K562 (cell line): ENCODE results near the gene FTL. TPM values are rescaled to one million over a fixed set of nuclear protein-coding genes. Genes with fewer than 3 reads are reported as not detected.
A peak's percentile ranks its signal among the peaks of the same experiment; 100 is the strongest.

ENCODE experiments used
- ATF1 ChIP-seq, 2 experiments: fragments of 450-650 bp in 1 of 2; IDR thresholded peaks; 2 replicates each; pipeline ENCODE4 v1.6.1; 2016; ENCODE audit warnings: missing compliant biosample characterization in 1 of 2, missing genetic modification characterization in 1 of 2
- BRD4 ChIP-seq: fragments of 200-600 bp; sonication (generic); IDR thresholded peaks from 2 replicates; pipeline ENCODE4 v1.6.1; 2017; ENCODE audit warnings: inconsistent platforms
- BRF1 ChIP-seq: IDR thresholded peaks from 3 replicates; pipeline ENCODE4 v1.6.1; 2011; ENCODE audit warnings: borderline replicate concordance, mild to moderate bottlenecking; ENCODE audit not compliant: insufficient read length; ENCODE audit errors: extremely low read depth
- CBFA2T2 ChIP-seq: fragments of 450-650 bp; conservative IDR thresholded peaks from 2 replicates; pipeline ENCODE4 v1.6.1; 2017; ENCODE audit warnings: mild to moderate bottlenecking
- CBFB ChIP-seq: sonication (generic); formaldehyde crosslinking; IDR thresholded peaks from 2 replicates; pipeline ENCODE4 v1.4.0; 2020; ENCODE audit warnings: mild to moderate bottlenecking, missing genetic modification reagents
- GTF2A2 ChIP-seq: IDR thresholded peaks from 2 replicates; pipeline ENCODE4 v1.6.1; 2016; ENCODE audit warnings: mild to moderate bottlenecking, missing genetic modification characterization, missing compliant biosample characterization
- HDAC1 ChIP-seq, 2 experiments: fragments of 450-650 bp; IDR thresholded peaks; 2 replicates each; pipeline ENCODE4 v1.6.1; 2016 to 2017; ENCODE audit warnings: inconsistent platforms in 1 of 2, mild to moderate bottlenecking in 1 of 2, moderate library complexity in 1 of 2
- KAT7 ChIP-seq: sonication (generic); formaldehyde crosslinking; IDR thresholded peaks from 2 replicates; pipeline ENCODE4 v1.8.0; 2022; ENCODE audit warnings: missing genetic modification reagents, mild to moderate bottlenecking, borderline replicate concordance
- POLR3G ChIP-seq: IDR thresholded peaks from 2 replicates; pipeline ENCODE4 v1.6.1; 2011; ENCODE audit not compliant: insufficient read length, insufficient replicate concordance; ENCODE audit errors: extremely low read depth
- PURB ChIP-seq: sonication (generic); formaldehyde crosslinking; IDR thresholded peaks from 2 replicates; pipeline ENCODE4 v1.9.0; 2021; ENCODE audit warnings: low read depth, mild to moderate bottlenecking, missing genetic modification reagents
- TSHZ1 ChIP-seq: fragments of 250-450 bp; sonication (Bioruptor Pico); IDR thresholded peaks from 2 replicates; pipeline ENCODE4 v1.4.0; 2020; ENCODE audit warnings: mild to moderate bottlenecking, moderate library complexity
- ZBTB2 ChIP-seq: fragments of 450-650 bp; IDR thresholded peaks from 2 replicates; pipeline ENCODE4 v1.6.1; 2016; ENCODE audit warnings: antibody characterized with exemption
- ZNF232 ChIP-seq: sonication (generic); formaldehyde crosslinking; IDR thresholded peaks from 2 replicates; pipeline ENCODE4 v1.8.0; 2022; ENCODE audit warnings: mild to moderate bottlenecking, missing genetic modification reagents
- ZNF707 ChIP-seq: fragments of 250-450 bp; sonication (Bioruptor Pico); conservative IDR thresholded peaks from 2 replicates; pipeline ENCODE4 v1.8.0; 2022; ENCODE audit warnings: inconsistent platforms, mild to moderate bottlenecking, moderate library complexity
- ZNF76 ChIP-seq: fragments of 250-450 bp; sonication (Bioruptor Pico); IDR thresholded peaks from 2 replicates; pipeline ENCODE4 v1.4.0; 2020; ENCODE audit warnings: mild to moderate bottlenecking, moderate library complexity, borderline replicate concordance
- ZSCAN29 ChIP-seq: fragments of 450-650 bp; IDR thresholded peaks from 2 replicates; pipeline ENCODE4 v1.6.1; 2017
- polyA plus RNA-seq, 8 experiments: library from polyadenylated mRNA; depleted of rRNA in 4 of 8; stranded (reverse) in 5 of 8; unstranded in 3 of 8; fragments of >200 nt; fragmentation: Nextera tagmentation in 2 of 8; fragmentation: Illumina TruSeq in 1 of 8; extraction: Ambion mirVana in 2 of 8; extraction: Trizol in 1 of 8; gene quantifications; 2 replicates each; pipeline versions ENCODE4 v1.2.1 to v1.2.3, GENCODE V29; 2011 to 2014; ENCODE audit warnings: inconsistent platforms in 1 of 8, missing spikeins in 1 of 8
- total RNA-seq, 7 experiments: library from RNA; depleted of rRNA in 6 of 7; stranded (reverse); fragments of >200 nt in 6 of 7; fragmentation: Illumina TruSeq in 2 of 7; extraction: Trizol in 2 of 7; gene quantifications; 2 replicates each; pipeline versions ENCODE4 v1.2.1 to v1.2.3, GENCODE V29; 2011 to 2021; ENCODE audit warnings: low replicate concordance in 1 of 7
- TF ChIP-seq, protein P1 (sequence below): fragments of 200-400 bp; formaldehyde crosslinking; IDR thresholded peaks from 2 replicates; pipeline ENCODE4 v1.6.1; 2017; ENCODE audit warnings: mild to moderate bottlenecking, low read depth, low read length, moderate library complexity
- TF ChIP-seq, protein P2 (sequence below): fragments of 250-450 bp; sonication (Bioruptor Pico); IDR thresholded peaks from 2 replicates; pipeline ENCODE4 v1.5.0; 2021; ENCODE audit warnings: mild to moderate bottlenecking, moderate library complexity

Gene FTL
- total and polyA plus RNA-seq, 9 of the 15 experiments (the other 6 are each of a cell fraction or from before 2014, with no cell fraction given), result 1,231 to 27,415 (median 3,965) TPM

DNA sequence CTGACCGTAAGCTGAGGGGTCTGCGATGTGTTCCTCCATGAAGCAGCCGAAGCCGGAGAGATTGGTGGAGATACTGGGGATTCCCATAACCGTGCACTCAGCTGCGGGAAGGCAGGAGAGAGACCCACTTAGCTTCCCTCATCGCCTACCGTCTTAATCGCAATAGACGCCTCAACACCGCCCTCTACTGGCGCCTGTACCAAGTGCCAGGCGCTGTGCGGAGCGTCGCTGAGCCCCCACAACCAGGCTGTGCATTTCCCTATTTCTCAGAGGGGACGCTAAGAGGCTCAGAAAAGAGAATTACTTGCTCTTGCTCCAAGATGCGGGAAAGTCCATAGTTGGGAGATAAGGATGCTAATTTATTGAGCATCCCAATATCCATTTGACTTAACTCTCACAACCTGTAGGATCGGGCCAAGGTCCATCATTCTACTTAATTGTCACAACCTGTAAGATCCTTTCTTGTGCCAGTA is 5.8 kb downstream of the FTL start (continued):
- TF ChIP-seq ZBTB2, result no peak
- TF ChIP-seq BRD4, result no peak
- no peak for TF ChIP-seq KAT7 (CRISPR knock-in tag)
- TF ChIP-seq POLR3G, result no peak
- TF ChIP-seq GTF2A2 (tag), result no peak
- TF ChIP-seq, protein P1, sequence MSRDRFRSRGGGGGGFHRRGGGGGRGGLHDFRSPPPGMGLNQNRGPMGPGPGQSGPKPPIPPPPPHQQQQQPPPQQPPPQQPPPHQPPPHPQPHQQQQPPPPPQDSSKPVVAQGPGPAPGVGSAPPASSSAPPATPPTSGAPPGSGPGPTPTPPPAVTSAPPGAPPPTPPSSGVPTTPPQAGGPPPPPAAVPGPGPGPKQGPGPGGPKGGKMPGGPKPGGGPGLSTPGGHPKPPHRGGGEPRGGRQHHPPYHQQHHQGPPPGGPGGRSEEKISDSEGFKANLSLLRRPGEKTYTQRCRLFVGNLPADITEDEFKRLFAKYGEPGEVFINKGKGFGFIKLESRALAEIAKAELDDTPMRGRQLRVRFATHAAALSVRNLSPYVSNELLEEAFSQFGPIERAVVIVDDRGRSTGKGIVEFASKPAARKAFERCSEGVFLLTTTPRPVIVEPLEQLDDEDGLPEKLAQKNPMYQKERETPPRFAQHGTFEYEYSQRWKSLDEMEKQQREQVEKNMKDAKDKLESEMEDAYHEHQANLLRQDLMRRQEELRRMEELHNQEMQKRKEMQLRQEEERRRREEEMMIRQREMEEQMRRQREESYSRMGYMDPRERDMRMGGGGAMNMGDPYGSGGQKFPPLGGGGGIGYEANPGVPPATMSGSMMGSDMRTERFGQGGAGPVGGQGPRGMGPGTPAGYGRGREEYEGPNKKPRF, result no peak
- no peak for TF ChIP-seq TSHZ1 (CRISPR knock-in tag)
- TF ChIP-seq ZNF707 (CRISPR knock-in tag), result no peak
- no peak for TF ChIP-seq CBFA2T2
- TF ChIP-seq ZNF232 (CRISPR knock-in tag), result no peak
- TF ChIP-seq CBFB (CRISPR knock-in tag), result no peak
- no peak for TF ChIP-seq PURB (CRISPR knock-in tag)
- TF ChIP-seq ZNF76 (CRISPR knock-in tag), result no peak
- TF ChIP-seq ATF1 (CRISPR knock-in tag; IDR thresholded peaks at IDR 0.05), result no peak
- TF ChIP-seq ATF1 (tag; IDR thresholded peaks at IDR 0.05), result peak; percentile 19; the same call in 1 of the 2 replicates
- TF ChIP-seq HDAC1 (IDR thresholded peaks at IDR 0.05), result 0 out of 4 replicates have a peak, but pooled peaks of 1 of the 2 experiments have one; percentile 25
- TF ChIP-seq, protein P2, sequence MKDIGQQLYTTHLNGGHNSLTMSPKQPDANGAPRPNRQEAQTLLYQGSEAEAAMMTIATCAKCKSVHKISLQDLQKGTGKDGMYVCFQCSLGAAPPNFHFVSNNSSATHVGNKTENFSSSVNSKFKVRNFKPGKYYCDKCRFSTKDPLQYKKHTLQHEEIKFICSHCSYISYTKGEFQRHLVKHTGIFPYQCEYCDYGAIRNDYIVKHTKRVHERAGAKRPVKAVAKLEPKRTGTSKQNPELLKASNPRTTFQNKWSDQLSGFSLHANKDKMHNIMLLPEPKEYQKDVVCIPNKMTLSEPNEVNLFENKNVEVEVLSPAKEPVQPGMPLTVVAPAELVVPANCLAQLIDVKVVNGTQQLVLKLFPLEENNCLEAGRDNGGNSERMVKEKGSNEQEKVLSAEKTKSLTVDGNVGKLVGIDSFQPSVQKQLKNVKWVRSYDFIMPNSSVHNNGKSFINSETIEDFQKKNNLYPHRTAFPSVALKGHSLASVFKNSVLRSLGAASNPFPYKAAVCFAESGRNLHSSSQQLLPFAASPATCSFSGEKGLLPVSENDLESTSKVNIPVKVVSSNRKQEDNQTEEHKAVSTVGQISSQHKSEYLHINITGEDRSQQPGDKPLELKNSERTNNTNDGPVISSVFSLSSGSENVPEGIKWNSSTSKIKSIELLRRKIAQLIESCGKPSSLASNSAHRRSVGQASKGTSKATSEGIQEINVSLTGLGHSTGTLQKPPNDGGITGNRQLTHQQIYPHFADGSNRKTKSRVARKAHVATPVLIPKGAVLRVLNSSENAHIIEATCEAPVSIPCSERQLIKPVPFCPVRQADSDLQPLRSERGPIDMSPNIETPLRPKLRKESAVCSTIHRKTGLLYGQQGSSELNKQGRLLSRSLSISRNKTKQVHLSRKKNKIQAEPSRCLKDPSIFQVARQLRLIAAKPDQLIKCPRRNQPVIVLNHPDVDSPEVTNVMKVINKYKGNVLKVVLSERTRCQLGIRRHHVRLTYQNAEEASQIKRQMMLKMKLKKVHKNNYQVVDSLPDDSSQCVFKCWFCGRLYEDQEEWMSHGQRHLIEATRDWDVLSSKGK (CRISPR knock-in tag), result no peak
- TF ChIP-seq BRF1, result no peak
- no peak for TF ChIP-seq ZSCAN29
